ENCODE results near the gene SLC23A2. TPM values are rescaled to one million over a fixed set of nuclear protein-coding genes. Genes with fewer than 3 reads are reported as not detected.
A peak's percentile ranks its signal among the peaks of the same experiment; 100 is the strongest.
"Not testable (repeated sequence)": the region's sequence is repeated elsewhere in the genome, so short reads cannot be mapped to it uniquely, and the experiment has no call there.

Gene SLC23A2
- total RNA-seq, 1 donor from 2014 or later: 12.5 TPM

- no peak for DNase-seq (ENCODE audit: low spot score)
These were observed 64.9 kb downstream of the SLC23A2 start for GRCh38 chr20:4936392-4936850.

DNA sequence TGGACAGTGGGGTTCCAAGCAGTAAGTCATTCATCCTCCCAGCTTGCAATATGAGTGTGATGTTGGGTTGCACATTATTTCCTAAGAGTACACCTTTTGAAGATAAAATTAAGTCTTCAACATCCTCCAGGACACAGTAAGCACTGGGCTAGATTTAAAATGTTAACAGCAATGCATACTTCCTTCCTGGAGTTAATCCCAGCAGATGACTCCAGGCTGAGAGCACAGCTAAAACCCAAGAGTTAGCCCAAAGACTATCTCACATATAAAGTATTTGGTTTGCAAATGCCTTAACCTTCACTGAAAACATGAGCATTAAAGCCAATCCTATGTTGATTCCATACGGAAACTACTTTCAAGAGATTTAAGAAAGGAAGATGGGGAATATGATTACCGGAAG, 69.2 kb downstream of the SLC23A2 start:
- DNase-seq (ENCODE audit: low spot score): peak; percentile 65

GRCh38 chr20:4929686-4930397, 71.5 kb downstream of the SLC23A2 start:
- no peak for DNase-seq (ENCODE audit: low spot score)

- DNase-seq (ENCODE audit: low spot score): no peak
These were observed 74.7 kb downstream of the SLC23A2 start for GRCh38 chr20:4926531-4927156.

DNA sequence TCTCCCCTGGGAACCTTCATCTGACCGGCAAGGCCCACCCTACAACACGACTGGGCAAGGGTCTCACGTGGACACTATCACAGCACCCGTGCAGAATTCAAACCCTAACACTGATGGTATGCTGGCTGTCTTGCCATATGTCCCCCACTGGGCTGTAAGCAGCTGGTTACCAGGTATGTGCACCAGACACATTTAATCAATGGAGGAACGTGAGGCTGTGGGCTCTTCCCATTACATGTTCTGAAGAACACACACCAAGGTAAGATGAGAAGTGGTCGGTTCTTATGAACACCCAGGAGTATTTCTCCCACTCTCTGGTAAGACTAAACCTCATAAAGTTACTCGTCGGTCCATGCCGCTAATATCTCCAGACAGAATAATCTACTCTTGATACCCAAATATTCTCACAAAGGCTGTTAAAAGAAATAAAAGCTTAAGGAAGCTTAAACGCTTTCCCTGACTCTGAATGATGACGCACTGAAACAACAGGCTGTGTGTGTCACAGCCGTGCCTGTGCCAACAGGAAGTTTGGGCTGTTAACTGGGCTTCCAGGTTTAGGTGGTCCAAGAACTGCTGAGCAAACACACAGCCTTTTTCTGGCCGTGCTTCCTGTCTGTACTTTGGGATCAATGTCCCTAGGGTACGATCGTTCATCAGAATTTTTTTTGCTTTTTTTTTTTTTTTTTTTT, 75.3 kb downstream of the SLC23A2 start:
- DNase-seq (ENCODE audit: low spot score): peak; percentile 89

- DNase-seq (ENCODE audit: low spot score): no peak
These were observed 76.9 kb downstream of the SLC23A2 start for GRCh38 chr20:4924446-4924845.

DNA sequence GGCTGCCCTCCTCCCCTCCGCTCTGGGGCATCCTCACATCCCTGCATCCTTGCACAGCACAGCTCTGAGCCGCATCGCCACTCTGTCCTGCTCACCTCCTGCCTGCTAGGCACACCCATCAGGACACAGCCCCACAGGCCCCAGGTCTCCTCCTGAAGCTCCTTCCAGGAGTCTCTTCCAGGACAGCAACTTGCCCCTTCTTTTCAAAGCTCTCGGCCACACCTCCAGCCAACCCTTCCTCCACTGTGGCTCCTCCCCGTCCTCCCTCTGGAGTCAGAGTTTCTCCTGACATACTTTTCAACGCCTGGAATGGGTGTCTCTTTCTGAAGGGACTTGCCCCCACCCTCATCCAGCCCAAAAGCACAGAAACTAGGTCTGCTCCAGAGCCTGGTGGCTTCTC, 77.3 kb downstream of the SLC23A2 start:
- DNase-seq (ENCODE audit: low spot score): no peak

GRCh38 chr20:4922186-4922585, 79.1 kb downstream of the SLC23A2 start:
- no peak for DNase-seq (ENCODE audit: low spot score)

- DNase-seq (ENCODE audit: low spot score): not testable (repeated sequence)
These were observed 80.0 kb downstream of the SLC23A2 start for GRCh38 chr20:4921271-4921670.

- no peak for DNase-seq (ENCODE audit: low spot score)
These were observed 80.7 kb downstream of the SLC23A2 start for GRCh38 chr20:4920655-4921054.

- no peak for DNase-seq (ENCODE audit: low spot score)
These were observed 81.2 kb downstream of the SLC23A2 start for GRCh38 chr20:4920131-4920530.

- no peak for DNase-seq (ENCODE audit: low spot score)
These were observed 82.1 kb downstream of the SLC23A2 start for GRCh38 chr20:4919047-4919704.

DNA sequence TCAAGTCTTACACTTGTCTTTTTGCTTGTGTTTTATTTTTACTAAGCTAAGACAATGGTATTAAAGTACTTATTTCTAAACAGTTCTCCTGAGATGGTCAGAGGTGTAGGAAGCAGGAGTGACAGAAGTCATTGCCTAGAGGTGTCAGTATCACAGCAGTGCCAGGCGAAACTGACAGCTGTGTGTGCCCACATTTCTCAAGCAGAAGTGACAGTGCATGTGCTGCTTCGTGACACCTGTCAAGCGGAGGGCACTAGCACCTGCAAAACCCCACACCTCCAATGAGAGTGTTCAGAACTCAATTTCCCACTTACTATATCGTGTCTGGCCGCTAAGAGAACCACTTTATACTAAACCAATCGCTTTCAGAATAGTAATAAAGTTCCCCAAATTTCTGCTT, 82.8 kb downstream of the SLC23A2 start:
- DNase-seq (ENCODE audit: low spot score): no peak

- DNase-seq (ENCODE audit: low spot score): no peak
These were observed 84.1 kb downstream of the SLC23A2 start for GRCh38 chr20:4916971-4917881.

- no peak for DNase-seq (ENCODE audit: low spot score)
These were observed 88.2 kb downstream of the SLC23A2 start for GRCh38 chr20:4913147-4913546.

- DNase-seq (ENCODE audit: low spot score): no peak
These were observed 88.7 kb downstream of the SLC23A2 start for GRCh38 chr20:4912380-4913142.

GRCh38 chr20:4910951-4911350, 90.4 kb downstream of the SLC23A2 start:
- no peak for DNase-seq (ENCODE audit: low spot score)

DNA sequence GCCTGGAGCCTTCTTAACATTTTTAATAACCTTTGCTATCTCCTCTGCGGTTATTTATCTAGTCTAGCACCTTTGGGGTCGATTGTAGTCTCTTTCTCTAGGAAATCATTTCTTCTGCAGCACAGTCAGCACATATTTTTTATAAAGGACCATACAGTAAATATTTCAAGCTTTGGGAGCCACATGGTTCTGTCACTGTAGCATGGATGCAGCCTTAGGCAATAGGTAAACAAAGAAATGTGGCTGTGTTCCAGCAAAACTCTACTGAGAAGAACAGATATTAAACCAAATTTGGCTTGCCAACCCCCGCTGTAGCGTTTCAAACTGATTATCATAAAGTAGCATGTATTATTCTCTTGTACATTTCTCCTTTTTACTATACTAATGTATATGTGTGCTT, 95.7 kb downstream of the SLC23A2 start:
- no peak for DNase-seq (ENCODE audit: low spot score)

DNA sequence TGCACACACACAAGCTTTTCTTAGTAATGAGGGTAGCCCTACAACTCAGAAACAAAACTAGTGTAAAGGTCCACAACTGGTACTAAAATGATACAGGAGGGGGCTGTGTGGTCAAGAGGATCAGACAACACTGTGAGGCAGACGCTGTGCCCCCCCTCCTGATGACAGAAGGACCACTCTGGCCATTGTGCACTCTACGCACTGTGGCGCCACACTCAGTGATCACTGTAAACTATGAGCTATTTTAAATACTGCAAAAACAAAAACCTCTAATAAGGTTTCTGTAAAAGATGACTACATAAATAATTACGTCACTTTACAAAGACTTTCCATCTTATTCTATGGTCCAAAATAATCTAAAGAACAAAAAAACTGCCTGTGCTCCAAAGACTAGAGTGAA, 96.1 kb downstream of the SLC23A2 start:
- DNase-seq (ENCODE audit: low spot score): no peak

DNA sequence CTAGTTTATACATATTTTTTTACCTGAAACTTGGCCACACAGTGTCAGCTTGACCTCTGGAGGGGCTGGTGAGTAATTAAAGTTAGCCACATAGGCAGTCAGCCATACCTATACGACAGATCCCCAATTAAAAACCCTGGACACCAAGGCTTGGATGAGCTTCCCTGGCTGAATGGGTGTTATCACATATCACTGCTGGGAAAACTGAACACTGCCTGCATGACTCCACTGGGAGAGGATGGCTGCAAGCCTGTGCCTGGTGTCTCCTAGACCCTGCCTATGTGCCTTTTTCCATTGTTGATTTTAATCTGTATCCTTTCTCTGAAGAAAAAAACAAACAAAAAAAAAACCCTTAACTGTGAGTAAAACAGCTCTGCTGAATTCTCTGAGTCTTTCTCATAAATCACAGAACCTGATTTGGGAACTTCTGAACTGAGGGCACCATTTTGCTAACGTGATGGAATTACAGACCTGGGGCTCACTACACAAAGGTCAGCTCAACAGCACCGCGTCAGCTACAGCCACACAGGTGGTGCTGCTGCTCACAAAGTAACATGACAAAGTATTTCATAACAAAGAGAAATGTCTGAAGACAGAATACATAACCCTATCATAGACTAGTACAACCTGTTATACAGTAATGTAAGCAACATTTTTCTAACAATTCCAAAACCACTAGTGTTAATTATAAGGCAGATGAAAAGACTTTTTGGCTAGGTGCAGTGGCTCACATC, 97.0 kb downstream of the SLC23A2 start:
- DNase-seq (ENCODE audit: low spot score): no peak

All from umbilical cord (tissue), 2 donors.